Omental fat pad (tissue), 4 donors: ENCODE data around the gene RAP2C. TPM values are rescaled to one million over a fixed set of nuclear protein-coding genes. Genes with fewer than 3 reads are reported as not detected.
"Not testable (repeated sequence)": the region's sequence is repeated elsewhere in the genome, so short reads cannot be mapped to it uniquely, and the experiment has no call there.

ENCODE experiments used
- ATAC-seq: fragments of 150-250 bp; one replicate; pipeline ENCODE4 v1.9.1; 2016; ENCODE audit warnings: mild to moderate bottlenecking, moderate library complexity; ENCODE audit not compliant: low FRiP score
- DNase-seq: peaks from one replicate; pipeline ENCODE4 v3.0.0-alpha.2; 2019; ENCODE audit warnings: low spot score
- CTCF ChIP-seq, 3 donors: fragments of 450-650 bp; IDR thresholded peaks; one replicate each; pipeline ENCODE4 v1.5.1; 2016 to 2017; ENCODE audit warnings: antibody characterized with exemption in 3 of 3, mild to moderate bottlenecking in 3 of 3, moderate library complexity in 2 of 3
- total RNA-seq, 4 donors: library from RNA; depleted of rRNA; stranded (reverse); fragments of >200 nt; gene quantifications; one replicate each; pipeline ENCODE4 v1.1.0, GENCODE V29; 2016

RAP2C gene
- total RNA-seq, 4 donors from 2014 or later = 18.0 to 24.3 (median 20.4) TPM

- ATAC-seq = no peak
Observed at GRCh38 chrX:132165651-132166050, 53.6 kb downstream of the RAP2C start.

GRCh38 chrX:132165005-132165404 lies 54.2 kb downstream of the RAP2C start:
- DNase-seq = no peak
- no peak for ATAC-seq
- no peak for TF ChIP-seq CTCF (IDR thresholded peaks at IDR 0.05)

More at GRCh38 chrX:132165651-132166050, 53.6 kb downstream of the RAP2C start:
- DNase-seq = no peak
- no peak for TF ChIP-seq CTCF (IDR thresholded peaks at IDR 0.05)

GRCh38 chrX:132163094-132163493 lies 56.2 kb downstream of the RAP2C start:
- ATAC-seq, DNase-seq: not testable (repeated sequence)

DNA sequence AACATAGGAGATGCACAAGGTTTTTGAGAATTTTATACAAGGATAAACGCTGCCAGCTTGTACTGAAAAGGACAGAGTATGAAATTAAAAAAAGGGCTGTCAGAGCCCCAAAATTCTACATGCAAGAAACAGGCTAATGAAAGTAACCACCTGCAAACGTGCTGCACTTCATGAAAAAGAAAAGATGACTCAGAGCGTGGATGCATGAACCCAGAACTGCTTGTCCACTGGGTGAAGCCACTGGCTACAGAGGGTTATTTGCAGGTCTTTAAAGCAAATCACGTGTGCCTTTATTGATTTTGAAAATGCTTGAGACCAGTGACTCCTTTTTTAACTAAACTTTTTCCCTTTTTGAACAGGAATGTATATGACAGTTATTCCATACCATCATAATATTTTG lies 66.1 kb downstream of the RAP2C start:
- DNase-seq (no peak), ATAC-seq (no peak)
- no peak for TF ChIP-seq CTCF (IDR thresholded peaks at IDR 0.05)

Other genes with a start within 250 kb of the RAP2C start
- gene STK26, start 196.1 kb downstream of the RAP2C start, total RNA-seq = 10 to 100 TPM in 2 of 4 donors, 1 to 10 TPM in 2; 7.1 to 34.9 (median 11.5) TPM
- not detected for gene FRMD7, start 91.4 kb downstream of the RAP2C start, total RNA-seq